WTC11 (cell line): ENCODE measurements around the gene C2orf92. TPM values are rescaled to one million over a fixed set of nuclear protein-coding genes. Genes with fewer than 3 reads are reported as not detected.

ENCODE experiments used
- ATAC-seq: fragments of 200-7000 bp; cut with Tn5 transposase; 2 replicates; pipeline ENCODE4 v1.10.0; 2021; ENCODE audit warnings: mild to moderate bottlenecking, moderate library complexity
- CTCF ChIA-PET: fragments of 300-600 bp; sonication (Branson Sonifier 250); formaldehyde crosslinking; loops from one replicate; lab custom pipeline; 2021; ENCODE audit warnings: antibody characterized with exemption; lab: Charles Lee
- POLR2A ChIA-PET: fragments of 350-600 bp; sonication (Branson Sonifier 250); formaldehyde crosslinking; loops from one replicate; lab custom pipeline; 2021; ENCODE audit warnings: antibody characterized with exemption; lab: Charles Lee
- DNase-seq: peaks from one replicate; pipeline ENCODE4 v3.0.0; 2021; ENCODE audit warnings: low spot score
- H3K27ac Mint-ChIP-seq: 2 replicates; pipeline ENCODE4 v1.8.0; 2021; ENCODE audit warnings: mixed read lengths
- H3K27me3 Mint-ChIP-seq: 2 replicates; pipeline ENCODE4 v1.8.0; 2021; ENCODE audit warnings: low read depth, mild to moderate bottlenecking, moderate library complexity, mixed read lengths
- H3K36me3 Mint-ChIP-seq: 2 replicates; pipeline ENCODE4 v1.8.0; 2021; ENCODE audit warnings: mixed read lengths
- H3K4me1 Mint-ChIP-seq: 2 replicates; pipeline ENCODE4 v1.8.0; 2022; ENCODE audit warnings: mixed read lengths
- H3K4me3 Mint-ChIP-seq: 2 replicates; pipeline ENCODE4 v1.8.0; 2021; ENCODE audit warnings: mild to moderate bottlenecking, moderate library complexity, mixed read lengths
- H3K9me3 Mint-ChIP-seq: 2 replicates; pipeline ENCODE4 v1.8.0; 2021; ENCODE audit warnings: mixed read lengths
- CBFB ChIP-seq: sonication (generic); formaldehyde crosslinking; IDR thresholded peaks from 2 replicates; pipeline ENCODE4 v1.8.1; 2022; ENCODE audit warnings: mild to moderate bottlenecking, low read depth, missing genetic modification reagents
- CREM ChIP-seq: sonication (generic); formaldehyde crosslinking; IDR thresholded peaks from 2 replicates; pipeline ENCODE4 v1.8.1; 2022; ENCODE audit warnings: mild to moderate bottlenecking, missing genetic modification reagents, moderate library complexity
- ESRRA ChIP-seq: sonication (generic); formaldehyde crosslinking; IDR thresholded peaks from 2 replicates; pipeline ENCODE4 v1.8.1; 2022; ENCODE audit warnings: mild to moderate bottlenecking, missing genetic modification reagents, borderline replicate concordance
- FOXK1 ChIP-seq: sonication (generic); formaldehyde crosslinking; IDR thresholded peaks from 2 replicates; pipeline ENCODE4 v1.8.0; 2022; ENCODE audit warnings: mild to moderate bottlenecking, moderate library complexity, missing genetic modification reagents
- FOXP4 ChIP-seq: sonication (generic); formaldehyde crosslinking; IDR thresholded peaks from 2 replicates; pipeline ENCODE4 v1.8.0; 2022; ENCODE audit warnings: mild to moderate bottlenecking, missing genetic modification reagents
- GABPB1 ChIP-seq: sonication (generic); formaldehyde crosslinking; IDR thresholded peaks from 2 replicates; pipeline ENCODE4 v1.8.1; 2023; ENCODE audit warnings: mild to moderate bottlenecking, missing genetic modification reagents
- GTF2I ChIP-seq: fragments of 250-450 bp; sonication (Bioruptor Pico); conservative IDR thresholded peaks from 2 replicates; pipeline ENCODE4 v1.4.0; 2021; ENCODE audit warnings: mild to moderate bottlenecking
- HMGXB4 ChIP-seq: sonication (generic); formaldehyde crosslinking; IDR thresholded peaks from 2 replicates; pipeline ENCODE4 v1.8.1; 2023; ENCODE audit warnings: mild to moderate bottlenecking, moderate library complexity, missing genetic modification reagents
- IRF1 ChIP-seq: sonication (generic); formaldehyde crosslinking; IDR thresholded peaks from 2 replicates; pipeline ENCODE4 v1.8.0; 2023; ENCODE audit warnings: missing genetic modification reagents
- KAT7 ChIP-seq: sonication (generic); formaldehyde crosslinking; IDR thresholded peaks from 2 replicates; pipeline ENCODE4 v1.8.1; 2023; ENCODE audit warnings: missing genetic modification reagents, mild to moderate bottlenecking, borderline replicate concordance
- PREB ChIP-seq: sonication (generic); formaldehyde crosslinking; IDR thresholded peaks from 2 replicates; pipeline ENCODE4 v1.8.1; 2022; ENCODE audit warnings: mild to moderate bottlenecking, missing genetic modification reagents, moderate library complexity, borderline replicate concordance
- PRRX2 ChIP-seq: fragments of 250-450 bp; sonication (Bioruptor Pico); IDR thresholded peaks from 2 replicates; pipeline ENCODE4 v1.8.0; 2021; ENCODE audit warnings: mild to moderate bottlenecking
- TP53 ChIP-seq: sonication (generic); formaldehyde crosslinking; IDR thresholded peaks from 2 replicates; pipeline ENCODE4 v1.8.1; 2023; ENCODE audit warnings: mild to moderate bottlenecking, missing genetic modification reagents
- USF1 ChIP-seq: sonication (generic); formaldehyde crosslinking; IDR thresholded peaks from 2 replicates; pipeline ENCODE4 v1.8.0; 2022; ENCODE audit warnings: mild to moderate bottlenecking, missing genetic modification reagents
- ZBTB21 ChIP-seq: sonication (generic); formaldehyde crosslinking; IDR thresholded peaks from 2 replicates; pipeline ENCODE4 v1.8.1; 2023; ENCODE audit warnings: mild to moderate bottlenecking, missing genetic modification reagents, borderline replicate concordance
- ZNF232 ChIP-seq: sonication (generic); formaldehyde crosslinking; IDR thresholded peaks from 2 replicates; pipeline ENCODE4 v1.8.0; 2022; ENCODE audit warnings: mild to moderate bottlenecking, missing genetic modification reagents
- total RNA-seq: library from RNA; stranded (reverse); gene quantifications from 3 replicates; pipeline ENCODE4 v1.2.3, GENCODE V29; 2021
- TF ChIP-seq, protein P1 (sequence below): sonication (generic); formaldehyde crosslinking; IDR thresholded peaks from 2 replicates; pipeline ENCODE4 v1.8.1; 2022; ENCODE audit warnings: mild to moderate bottlenecking, moderate library complexity, missing genetic modification reagents
- TF ChIP-seq, protein P2 (sequence below): sonication (generic); formaldehyde crosslinking; IDR thresholded peaks from 2 replicates; pipeline ENCODE4 v1.8.0; 2022; ENCODE audit warnings: mild to moderate bottlenecking, missing genetic modification reagents
- TF ChIP-seq, protein P3 (sequence below): sonication (generic); formaldehyde crosslinking; IDR thresholded peaks from 2 replicates; pipeline ENCODE4 v1.8.0; 2023; ENCODE audit warnings: missing genetic modification reagents, mild to moderate bottlenecking, borderline replicate concordance
- TF ChIP-seq, protein P4 (sequence below): fragments of 250-450 bp; sonication (Bioruptor Pico); conservative IDR thresholded peaks from 2 replicates; pipeline ENCODE4 v1.9.0; 2021; ENCODE audit warnings: mild to moderate bottlenecking

C2orf92 gene
- total RNA-seq, 1 experiment from 2014 or later = 5.2 TPM

DNA sequence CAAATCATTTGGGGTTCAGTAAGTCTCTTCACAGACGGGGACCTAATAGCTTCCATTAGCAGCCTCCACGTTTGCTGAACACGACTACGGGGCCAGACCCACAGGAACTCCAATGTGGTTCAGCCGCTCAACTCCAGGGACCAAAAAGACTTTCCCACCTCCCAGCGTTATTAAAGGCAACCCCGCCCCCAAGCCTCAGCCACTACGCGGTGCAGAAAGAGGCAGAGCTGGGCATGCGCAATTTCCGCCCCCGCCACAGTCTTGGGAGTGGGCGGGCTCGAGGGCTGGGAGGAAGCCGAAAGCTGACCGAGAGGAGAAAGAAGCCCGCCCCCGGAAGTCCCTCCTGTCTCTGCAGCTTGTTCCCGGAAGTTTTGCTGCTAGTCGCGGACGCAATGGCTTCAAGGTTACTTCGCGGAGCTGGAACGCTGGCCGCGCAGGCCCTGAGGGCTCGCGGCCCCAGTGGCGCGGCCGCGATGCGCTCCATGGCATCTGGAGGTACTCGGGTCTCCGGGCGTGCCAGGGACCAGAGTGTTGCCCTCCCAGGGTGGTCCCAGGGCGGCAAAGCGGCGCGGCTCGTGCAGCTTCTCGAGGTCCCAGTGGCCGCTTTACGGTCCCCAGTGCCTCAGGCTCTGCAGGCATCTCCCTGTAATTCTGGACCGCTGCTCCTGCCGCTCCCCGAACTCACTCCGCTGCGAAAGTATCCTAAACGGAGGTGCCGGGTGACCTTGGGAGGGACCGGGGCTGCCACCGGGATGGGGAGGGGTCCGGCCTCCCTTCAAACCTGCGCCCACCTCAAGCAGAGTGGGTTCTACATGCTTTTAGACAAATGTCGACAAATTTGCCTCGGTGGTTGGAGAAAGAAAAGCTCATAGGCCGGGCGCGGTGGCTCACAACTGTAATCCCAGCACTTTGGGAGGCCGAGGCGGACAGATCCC lies 23.6 kb upstream of the C2orf92 start, which contains the start of gene COX5B:
TSS of gene COX5B (plus strand) at position 368 of the 935 bp plus-strand sequence. CDS start at position 393, 25 bp downstream.
- no peaks in the 10 kb centered on the region for H3K9me3 Mint-ChIP-seq
- CTCF ChIA-PET = interaction anchor here (0.6 to 2.0 kb wide), 10 partner anchors 15 to 95 kb away, joined by 3 to 32 read pairs (median 6); partner anchors contain the start of gene ACTR1B
- peak within 1 kb of the TSS; percentile 99 for H3K27ac Mint-ChIP-seq
- POLR2A ChIA-PET = interaction anchor here (0.6 to 2.6 kb wide), 11 partner anchors 8 to 1125 kb away, joined by 3 to 23 read pairs (median 3); partner anchors contain the start of genes ACTR1B and ANKRD36B
- peaks cover 32% of the 10 kb centered on the region for H3K36me3 Mint-ChIP-seq
- ATAC-seq (peak; percentile 98), DNase-seq (peak; percentile 99)
- peak within 1 kb of the TSS; percentile 98 for H3K4me3 Mint-ChIP-seq
- H3K27me3 Mint-ChIP-seq = no peaks in the 10 kb centered on the region
- peaks cover 5% of the 10 kb centered on the region for H3K4me1 Mint-ChIP-seq
- TF ChIP-seq TP53 (CRISPR knock-in tag) (peak; percentile 63; the same call in 1 of the 2 replicates), IRF1 (CRISPR knock-in tag) (0 out of 2 replicates have a peak, but pooled peaks have one; percentile 21), KAT7 (CRISPR knock-in tag) (peak; percentile 57; the same call in 1 of the 2 replicates), ZNF232 (CRISPR knock-in tag) (no peak), PREB (CRISPR knock-in tag) (0 out of 2 replicates have a peak, but pooled peaks have one; percentile 77), GTF2I (CRISPR knock-in tag) (no peak), HMGXB4 (CRISPR knock-in tag) (peak; percentile 61; the same call in 1 of the 2 replicates), FOXK1 (CRISPR knock-in tag) (peak; percentile 77; the same call in 1 of the 2 replicates), CBFB (CRISPR knock-in tag) (no peak), GABPB1 (CRISPR knock-in tag) (peak; percentile 59), ZBTB21 (CRISPR knock-in tag) (no peak; the same call in 1 of the 2 replicates), FOXP4 (CRISPR knock-in tag) (peak; percentile 58; the same call in 1 of the 2 replicates), PRRX2 (CRISPR knock-in tag) (no peak), ESRRA (CRISPR knock-in tag) (peak; percentile 86; the same call in 1 of the 2 replicates), CREM (peak; percentile 17; the same call in 1 of the 2 replicates), USF1 (CRISPR knock-in tag) (no peak)
- TF ChIP-seq, protein P1, sequence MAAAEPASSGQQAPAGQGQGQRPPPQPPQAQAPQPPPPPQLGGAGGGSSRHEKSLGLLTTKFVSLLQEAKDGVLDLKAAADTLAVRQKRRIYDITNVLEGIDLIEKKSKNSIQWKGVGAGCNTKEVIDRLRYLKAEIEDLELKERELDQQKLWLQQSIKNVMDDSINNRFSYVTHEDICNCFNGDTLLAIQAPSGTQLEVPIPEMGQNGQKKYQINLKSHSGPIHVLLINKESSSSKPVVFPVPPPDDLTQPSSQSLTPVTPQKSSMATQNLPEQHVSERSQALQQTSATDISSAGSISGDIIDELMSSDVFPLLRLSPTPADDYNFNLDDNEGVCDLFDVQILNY (CRISPR knock-in tag) = 0 out of 2 replicates have a peak, but pooled peaks have one; percentile 21
- TF ChIP-seq, protein P2, sequence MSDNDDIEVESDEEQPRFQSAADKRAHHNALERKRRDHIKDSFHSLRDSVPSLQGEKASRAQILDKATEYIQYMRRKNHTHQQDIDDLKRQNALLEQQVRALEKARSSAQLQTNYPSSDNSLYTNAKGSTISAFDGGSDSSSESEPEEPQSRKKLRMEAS (CRISPR knock-in tag) = 0 out of 2 replicates have a peak, but pooled peaks have one; percentile 31
- TF ChIP-seq, protein P3, sequence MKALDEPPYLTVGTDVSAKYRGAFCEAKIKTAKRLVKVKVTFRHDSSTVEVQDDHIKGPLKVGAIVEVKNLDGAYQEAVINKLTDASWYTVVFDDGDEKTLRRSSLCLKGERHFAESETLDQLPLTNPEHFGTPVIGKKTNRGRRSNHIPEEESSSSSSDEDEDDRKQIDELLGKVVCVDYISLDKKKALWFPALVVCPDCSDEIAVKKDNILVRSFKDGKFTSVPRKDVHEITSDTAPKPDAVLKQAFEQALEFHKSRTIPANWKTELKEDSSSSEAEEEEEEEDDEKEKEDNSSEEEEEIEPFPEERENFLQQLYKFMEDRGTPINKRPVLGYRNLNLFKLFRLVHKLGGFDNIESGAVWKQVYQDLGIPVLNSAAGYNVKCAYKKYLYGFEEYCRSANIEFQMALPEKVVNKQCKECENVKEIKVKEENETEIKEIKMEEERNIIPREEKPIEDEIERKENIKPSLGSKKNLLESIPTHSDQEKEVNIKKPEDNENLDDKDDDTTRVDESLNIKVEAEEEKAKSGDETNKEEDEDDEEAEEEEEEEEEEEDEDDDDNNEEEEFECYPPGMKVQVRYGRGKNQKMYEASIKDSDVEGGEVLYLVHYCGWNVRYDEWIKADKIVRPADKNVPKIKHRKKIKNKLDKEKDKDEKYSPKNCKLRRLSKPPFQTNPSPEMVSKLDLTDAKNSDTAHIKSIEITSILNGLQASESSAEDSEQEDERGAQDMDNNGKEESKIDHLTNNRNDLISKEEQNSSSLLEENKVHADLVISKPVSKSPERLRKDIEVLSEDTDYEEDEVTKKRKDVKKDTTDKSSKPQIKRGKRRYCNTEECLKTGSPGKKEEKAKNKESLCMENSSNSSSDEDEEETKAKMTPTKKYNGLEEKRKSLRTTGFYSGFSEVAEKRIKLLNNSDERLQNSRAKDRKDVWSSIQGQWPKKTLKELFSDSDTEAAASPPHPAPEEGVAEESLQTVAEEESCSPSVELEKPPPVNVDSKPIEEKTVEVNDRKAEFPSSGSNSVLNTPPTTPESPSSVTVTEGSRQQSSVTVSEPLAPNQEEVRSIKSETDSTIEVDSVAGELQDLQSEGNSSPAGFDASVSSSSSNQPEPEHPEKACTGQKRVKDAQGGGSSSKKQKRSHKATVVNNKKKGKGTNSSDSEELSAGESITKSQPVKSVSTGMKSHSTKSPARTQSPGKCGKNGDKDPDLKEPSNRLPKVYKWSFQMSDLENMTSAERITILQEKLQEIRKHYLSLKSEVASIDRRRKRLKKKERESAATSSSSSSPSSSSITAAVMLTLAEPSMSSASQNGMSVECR = peak; percentile 36; the same call in 1 of the 2 replicates
- TF ChIP-seq, protein P4, sequence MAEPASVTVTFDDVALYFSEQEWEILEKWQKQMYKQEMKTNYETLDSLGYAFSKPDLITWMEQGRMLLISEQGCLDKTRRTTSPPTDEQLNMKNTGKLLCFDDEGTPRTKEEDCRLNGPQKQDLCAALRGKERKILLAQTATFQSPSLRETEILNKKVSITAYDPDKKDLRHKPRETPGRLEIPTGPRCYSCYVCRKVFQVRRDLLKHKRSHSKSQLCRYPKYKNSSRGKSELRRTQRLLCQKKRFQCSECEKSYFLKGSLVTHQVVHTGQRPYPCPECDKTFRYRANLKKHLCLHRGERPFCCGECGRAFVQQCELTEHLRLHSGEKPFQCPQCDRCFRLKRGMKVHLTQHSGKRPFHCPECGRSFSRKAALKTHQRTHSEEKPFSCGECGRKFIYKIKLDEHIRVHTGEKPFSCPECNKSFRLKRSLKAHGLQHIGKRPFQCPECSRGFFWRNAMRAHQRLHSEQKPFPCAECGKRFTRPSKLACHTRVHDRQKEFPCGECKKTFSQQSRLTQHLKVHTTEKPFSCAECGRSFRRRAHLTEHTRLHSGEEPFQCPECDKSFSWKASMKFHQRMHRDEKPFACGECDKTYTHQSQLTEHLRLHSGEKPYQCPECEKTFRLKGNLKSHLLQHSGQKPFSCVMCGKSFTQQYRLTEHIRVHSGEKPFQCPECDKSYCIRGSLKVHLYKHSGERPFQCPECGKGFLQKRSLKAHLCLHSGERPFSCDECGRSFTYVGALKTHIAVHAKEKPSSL (CRISPR knock-in tag) = no peak
